Parathyroid adenoma (tissue), 2 donors: ENCODE results near the gene IGF2BP3.

Experiments used
- H2AFZ ChIP-seq: fragments of 300-600 bp; sonication (generic); one replicate; pipeline ENCODE4 v1.7.0; 2017; ENCODE audit warnings: antibody characterized with exemption, mild to moderate bottlenecking
- H3K27ac ChIP-seq: fragments of 300-600 bp; sonication (generic); one replicate; pipeline ENCODE4 v1.7.0; 2017
- H3K27me3 ChIP-seq: fragments of 300-600 bp; sonication (generic); one replicate; pipeline ENCODE4 v1.7.0; 2017; ENCODE audit warnings: low read length; ENCODE audit not compliant: control insufficient read depth, insufficient read depth
- H3K36me3 ChIP-seq: fragments of 300-600 bp; sonication (generic); one replicate; pipeline ENCODE4 v1.7.0; 2017; ENCODE audit warnings: low read length; ENCODE audit not compliant: control insufficient read depth, insufficient read depth
- H3K4me1 ChIP-seq: fragments of 300-600 bp; sonication (generic); one replicate; pipeline ENCODE4 v1.7.0; 2017; ENCODE audit warnings: control low read depth
- H3K4me2 ChIP-seq: fragments of 300-600 bp; sonication (generic); one replicate; pipeline ENCODE4 v1.7.0; 2017; ENCODE audit warnings: low read length
- H3K4me3 ChIP-seq: fragments of 300-600 bp; sonication (generic); one replicate; pipeline ENCODE4 v1.7.0; 2017; ENCODE audit warnings: low read depth, low read length
- H3K79me2 ChIP-seq: fragments of 300-600 bp; sonication (generic); one replicate; pipeline ENCODE4 v1.7.0; 2017; ENCODE audit warnings: control low read depth
- H3K9ac ChIP-seq: fragments of 300-600 bp; sonication (generic); one replicate; pipeline ENCODE4 v1.7.0; 2017; ENCODE audit warnings: mild to moderate bottlenecking
- H3K9me3 ChIP-seq: fragments of 300-600 bp; sonication (generic); one replicate; pipeline ENCODE4 v1.7.0; 2017; ENCODE audit warnings: low read length; ENCODE audit not compliant: control insufficient read depth
- TF ChIP-seq, protein P1 (sequence below): fragments of 300-600 bp; sonication (generic); IDR thresholded peaks from one replicate; pipeline ENCODE4 v1.7.0; 2017; ENCODE audit warnings: antibody characterized with exemption, mild to moderate bottlenecking
- donor health status: primary hyperparathyroidism.

The IGF2BP3 gene

DNA sequence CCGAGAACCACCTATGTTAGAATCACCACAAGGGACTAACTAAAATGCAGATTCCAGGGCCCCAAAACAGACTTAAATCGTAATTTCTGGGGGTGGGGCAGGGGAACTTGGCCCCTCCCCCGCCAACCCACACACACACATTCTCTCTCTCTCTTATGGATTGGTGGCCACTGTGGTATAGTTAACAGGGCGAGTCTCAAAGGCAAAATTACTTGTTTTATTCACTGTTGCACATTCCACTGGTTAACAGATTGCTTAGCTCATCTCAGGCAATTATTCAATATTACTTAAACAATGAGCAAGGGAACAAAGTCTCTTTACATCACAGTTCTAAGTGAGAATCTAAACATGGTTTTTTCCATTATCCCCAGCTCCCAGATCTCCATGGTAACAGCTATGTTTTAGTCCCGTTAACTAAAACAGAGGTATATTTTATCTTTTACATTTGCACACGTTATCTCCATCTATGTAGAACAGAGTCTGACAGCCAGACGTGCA is 38.5 kb downstream of the IGF2BP3 start:
- Histone ChIP-seq H3K9ac (no peak overlapping the region), H3K4me3 (no peak overlapping the region), H3K79me2 (no peaks in the 10 kb centered on the region), H3K27me3 (no peaks in the 10 kb centered on the region), H3K4me2 (no peak overlapping the region), H3K27ac (no peak overlapping the region), H3K9me3 (no peaks in the 10 kb centered on the region), H3K4me1 (no peaks in the 10 kb centered on the region), H3K36me3 (no peaks in the 10 kb centered on the region), H2AFZ (no peak overlapping the region)
- TF ChIP-seq, protein P1, sequence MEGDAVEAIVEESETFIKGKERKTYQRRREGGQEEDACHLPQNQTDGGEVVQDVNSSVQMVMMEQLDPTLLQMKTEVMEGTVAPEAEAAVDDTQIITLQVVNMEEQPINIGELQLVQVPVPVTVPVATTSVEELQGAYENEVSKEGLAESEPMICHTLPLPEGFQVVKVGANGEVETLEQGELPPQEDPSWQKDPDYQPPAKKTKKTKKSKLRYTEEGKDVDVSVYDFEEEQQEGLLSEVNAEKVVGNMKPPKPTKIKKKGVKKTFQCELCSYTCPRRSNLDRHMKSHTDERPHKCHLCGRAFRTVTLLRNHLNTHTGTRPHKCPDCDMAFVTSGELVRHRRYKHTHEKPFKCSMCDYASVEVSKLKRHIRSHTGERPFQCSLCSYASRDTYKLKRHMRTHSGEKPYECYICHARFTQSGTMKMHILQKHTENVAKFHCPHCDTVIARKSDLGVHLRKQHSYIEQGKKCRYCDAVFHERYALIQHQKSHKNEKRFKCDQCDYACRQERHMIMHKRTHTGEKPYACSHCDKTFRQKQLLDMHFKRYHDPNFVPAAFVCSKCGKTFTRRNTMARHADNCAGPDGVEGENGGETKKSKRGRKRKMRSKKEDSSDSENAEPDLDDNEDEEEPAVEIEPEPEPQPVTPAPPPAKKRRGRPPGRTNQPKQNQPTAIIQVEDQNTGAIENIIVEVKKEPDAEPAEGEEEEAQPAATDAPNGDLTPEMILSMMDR: no peak

DNA sequence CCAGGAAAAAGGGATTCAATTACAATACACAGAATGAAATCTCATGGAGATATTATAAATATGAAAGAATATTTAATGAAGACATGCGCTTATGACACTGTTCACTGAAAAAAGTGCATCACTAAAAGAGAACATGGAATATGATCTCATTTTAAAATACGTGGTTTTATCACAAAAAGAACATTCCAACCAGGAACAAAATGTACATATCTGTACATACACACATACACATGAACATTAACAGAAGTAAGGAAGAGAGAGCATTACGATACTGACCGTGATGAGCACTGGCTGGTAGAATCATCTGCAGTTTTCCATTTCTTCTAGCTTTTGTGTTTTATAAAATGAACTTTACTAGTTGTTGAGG is 39.4 kb downstream of the IGF2BP3 start:
- no peak overlapping the region for H3K4me2 ChIP-seq
- no peaks in the 10 kb centered on the region for H3K9me3 ChIP-seq
- no peaks in the 10 kb centered on the region for H3K36me3 ChIP-seq
- no peak overlapping the region for H3K27ac ChIP-seq
- H3K9ac ChIP-seq: no peak overlapping the region
- H3K79me2 ChIP-seq: no peaks in the 10 kb centered on the region
- TF ChIP-seq, protein P1: no peak
- no peaks in the 10 kb centered on the region for H3K27me3 ChIP-seq
- H3K4me3 ChIP-seq: no peak overlapping the region
- no peak overlapping the region for H2AFZ ChIP-seq
- no peaks in the 10 kb centered on the region for H3K4me1 ChIP-seq

DNA sequence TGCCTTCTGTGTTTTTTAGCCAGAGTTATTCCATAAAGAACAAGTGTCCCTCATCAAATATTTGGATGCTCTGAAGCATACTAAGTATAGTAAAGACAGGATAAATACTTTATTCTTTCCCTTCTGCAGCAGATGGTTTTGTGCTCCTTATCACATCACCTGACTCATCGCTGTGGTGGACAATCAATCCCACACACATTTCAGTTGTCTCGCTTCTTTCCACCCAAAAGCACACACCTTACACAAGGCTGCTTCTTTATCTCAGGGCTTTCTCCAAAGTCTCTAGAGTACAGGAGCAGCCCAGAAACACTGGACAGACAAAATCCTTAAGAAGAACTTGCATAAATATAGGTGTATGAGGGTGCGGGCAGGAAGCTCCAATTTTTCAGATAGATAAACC is 43.4 kb downstream of the IGF2BP3 start:
- H3K4me2 ChIP-seq: no peak overlapping the region
- no peak overlapping the region for H3K9ac ChIP-seq
- H3K79me2 ChIP-seq: no peaks in the 10 kb centered on the region
- no peak overlapping the region for H2AFZ ChIP-seq
- no peaks in the 10 kb centered on the region for H3K9me3 ChIP-seq
- H3K36me3 ChIP-seq: no peaks in the 10 kb centered on the region
- H3K27me3 ChIP-seq: no peaks in the 10 kb centered on the region
- H3K27ac ChIP-seq: no peak overlapping the region
- H3K4me1 ChIP-seq: no peaks in the 10 kb centered on the region
- no peak overlapping the region for H3K4me3 ChIP-seq
- TF ChIP-seq, protein P1: no peak

DNA sequence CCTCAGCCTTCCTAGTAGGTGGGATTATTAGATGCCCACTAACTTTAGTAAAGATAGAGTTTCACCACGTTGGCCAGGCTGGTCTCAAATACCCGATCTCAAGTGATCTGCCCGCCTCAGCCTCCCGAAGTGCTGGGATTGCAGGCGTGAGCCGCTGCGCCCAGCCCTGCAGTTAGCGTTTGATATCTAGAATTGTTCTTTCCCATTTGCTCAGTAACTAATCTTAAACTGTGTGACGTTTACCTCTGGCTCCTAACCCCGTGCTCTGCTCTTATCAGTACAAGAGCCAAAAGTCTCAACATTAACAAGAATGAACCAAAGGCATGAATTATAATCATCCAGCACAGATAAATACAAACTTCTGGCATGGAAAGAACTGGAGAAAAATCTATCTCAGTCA is 47.4 kb downstream of the IGF2BP3 start:
- Histone ChIP-seq H3K9ac (no peak overlapping the region), H3K36me3 (no peaks in the 10 kb centered on the region), H3K4me2 (no peak overlapping the region), H3K9me3 (no peaks in the 10 kb centered on the region), H2AFZ (no peak overlapping the region), H3K27me3 (no peaks in the 10 kb centered on the region), H3K4me3 (no peak overlapping the region), H3K79me2 (no peaks in the 10 kb centered on the region), H3K4me1 (peaks cover 3% of the 10 kb centered on the region), H3K27ac (no peak overlapping the region)
- TF ChIP-seq, protein P1: no peak

DNA sequence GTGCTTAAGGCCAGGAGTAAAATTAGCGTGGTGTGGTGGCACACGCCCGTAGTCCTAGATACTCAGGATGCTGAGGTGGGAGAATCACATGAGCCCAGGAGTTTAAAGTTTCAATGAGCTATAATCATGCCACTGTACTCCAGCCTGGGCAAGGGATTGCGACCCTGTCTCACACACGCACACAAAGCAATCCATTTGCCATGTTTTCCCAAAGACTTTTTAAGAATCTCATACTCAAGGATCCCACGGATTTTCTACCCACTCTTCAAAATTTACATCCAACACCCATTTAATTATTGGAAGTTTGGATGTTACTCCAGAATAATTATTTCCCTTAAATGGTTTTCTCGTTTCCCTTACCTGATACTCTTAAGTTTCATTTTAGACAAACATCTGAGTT is 47.9 kb downstream of the IGF2BP3 start:
- no peak overlapping the region for H3K4me3 ChIP-seq
- no peak overlapping the region for H3K27ac ChIP-seq
- no peaks in the 10 kb centered on the region for H3K9me3 ChIP-seq
- H3K27me3 ChIP-seq: no peaks in the 10 kb centered on the region
- no peak overlapping the region for H2AFZ ChIP-seq
- no peaks in the 10 kb centered on the region for H3K36me3 ChIP-seq
- TF ChIP-seq, protein P1: no peak
- no peaks in the 10 kb centered on the region for H3K79me2 ChIP-seq
- H3K4me1 ChIP-seq: peaks cover 3% of the 10 kb centered on the region
- H3K9ac ChIP-seq: no peak overlapping the region
- no peak overlapping the region for H3K4me2 ChIP-seq
